NCI-H345 treated with DMSO at 0.1 percent for 48 hours (cell line): ENCODE data around the gene ACER3.
"Not testable (repeated sequence)": the region's sequence is repeated elsewhere in the genome, so short reads cannot be mapped to it uniquely, and the experiment has no call there.

Experiments
- DNase-seq: peaks from one replicate; lab custom pipeline; 2025; ENCODE audit not compliant: unreplicated experiment; lab: John Stamatoyannopoulos, UW

Gene ACER3

DNA sequence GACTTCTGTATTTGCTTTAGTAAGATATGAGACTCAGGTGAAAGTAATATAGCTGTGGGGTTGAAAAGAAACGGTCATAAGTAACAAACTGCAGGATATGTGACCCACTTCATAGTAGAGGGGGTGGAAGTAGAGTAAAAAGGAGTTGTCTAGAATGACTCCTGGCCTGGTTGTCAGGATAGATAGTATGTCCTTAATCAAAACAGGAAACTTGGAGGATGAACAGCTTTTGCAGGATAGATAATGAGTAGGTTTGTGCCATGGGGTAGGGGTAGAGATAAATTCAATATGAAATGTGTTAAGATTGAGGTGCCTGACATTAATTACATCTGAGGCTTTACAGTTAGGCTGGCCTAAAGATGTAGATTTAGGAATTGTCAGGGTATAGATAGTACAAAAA, 126.5 kb downstream of the ACER3 start:
- no peak for DNase-seq

DNA sequence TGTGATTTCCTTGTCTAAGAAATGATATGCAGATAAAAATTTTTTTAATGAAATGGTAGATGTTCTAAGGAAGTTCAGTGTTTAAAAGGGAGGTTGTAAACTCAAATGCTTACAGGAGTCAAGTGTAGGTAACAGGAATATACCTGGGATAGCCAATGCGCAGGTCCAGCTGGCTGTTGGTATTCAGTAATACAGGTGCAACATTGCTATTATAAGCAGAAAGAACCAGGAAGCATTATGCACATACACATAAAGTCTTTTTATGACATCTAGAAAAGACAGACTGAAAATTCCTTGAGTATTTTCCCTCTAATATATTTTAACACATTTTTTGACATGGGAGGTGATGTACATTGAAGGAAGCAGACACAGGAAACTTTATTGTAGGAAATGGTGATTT, 129.9 kb downstream of the ACER3 start:
- no peak for DNase-seq

DNA sequence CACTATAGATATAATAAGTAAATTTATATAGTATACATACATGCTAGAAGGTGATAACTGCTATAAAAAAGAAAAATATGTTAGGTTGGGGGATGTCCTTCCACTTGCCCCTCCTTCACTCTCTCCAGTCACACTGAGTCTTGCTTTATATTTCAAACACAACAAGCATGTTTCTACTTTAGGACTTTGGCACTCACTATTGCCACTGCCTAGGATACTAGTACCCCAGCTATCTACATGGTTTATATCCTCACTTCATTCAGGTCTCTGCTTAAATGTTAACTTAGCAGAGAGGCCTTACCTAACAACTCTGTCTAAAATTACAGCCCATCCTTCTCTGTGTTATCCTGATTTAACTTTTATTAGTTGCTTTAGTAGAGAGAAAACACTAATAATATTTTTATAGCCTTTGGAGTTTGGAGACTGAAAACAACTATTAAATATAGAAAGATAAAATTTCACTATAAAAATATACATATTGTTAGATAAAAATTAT, 134.4 kb downstream of the ACER3 start:
- DNase-seq, result no peak

DNA sequence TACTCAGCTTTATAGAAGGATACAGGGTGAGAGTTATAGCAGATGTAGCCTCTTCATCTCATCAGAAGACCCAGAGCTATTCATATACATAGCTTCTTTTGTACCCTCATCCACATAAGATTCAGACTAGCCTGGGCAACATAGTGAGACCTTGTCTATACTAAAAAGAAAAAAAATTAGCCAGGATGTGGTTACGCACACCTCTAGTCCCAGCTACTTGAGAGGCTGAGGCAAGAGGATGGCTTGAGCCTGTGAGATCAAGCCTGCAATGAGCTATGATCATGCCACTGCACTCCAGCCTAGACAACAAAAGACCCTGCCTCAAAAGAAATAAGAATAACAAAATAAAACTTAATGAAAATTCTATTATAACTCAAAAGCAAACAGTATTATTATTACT, 136.8 kb downstream of the ACER3 start:
- no peak for DNase-seq

DNA sequence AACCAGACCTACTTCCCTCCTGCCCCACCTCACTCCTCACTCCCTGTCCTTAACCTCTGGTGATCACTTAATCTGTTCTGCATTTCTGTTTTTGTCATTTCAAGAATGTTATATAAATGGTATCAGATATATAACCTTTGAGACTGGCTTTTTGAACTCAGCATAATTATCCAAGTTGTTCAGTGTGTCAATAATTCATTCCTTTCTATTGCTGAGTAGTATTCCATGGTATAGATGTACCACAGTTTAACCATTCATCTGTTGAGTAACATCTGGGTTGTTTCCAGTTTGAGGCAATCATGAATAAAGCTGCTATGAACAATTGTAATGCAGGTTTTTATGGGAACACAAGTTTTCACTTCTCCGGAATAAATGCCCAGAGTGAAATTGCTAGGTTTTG, 138.9 kb downstream of the ACER3 start:
- DNase-seq, result no peak

DNA sequence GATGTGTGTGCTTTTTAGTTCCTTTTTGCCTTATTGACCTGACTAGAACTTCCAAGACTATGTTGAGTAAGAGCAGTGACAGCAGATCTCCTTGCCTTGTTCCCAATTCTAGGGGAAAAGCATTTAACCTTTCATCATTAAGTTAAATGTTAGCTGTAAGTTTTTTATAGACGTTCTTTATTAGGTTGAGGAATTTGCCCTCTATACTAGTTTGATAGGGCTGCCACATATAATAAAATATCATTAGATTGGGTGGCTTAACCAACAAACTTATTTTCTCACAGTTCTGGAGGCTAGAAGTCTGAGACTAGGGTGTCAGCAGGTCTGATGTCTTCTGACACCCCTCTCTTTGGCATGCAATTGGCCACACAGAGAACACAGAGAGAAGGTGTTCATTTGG, 140.9 kb downstream of the ACER3 start:
- DNase-seq, result no peak

DNA sequence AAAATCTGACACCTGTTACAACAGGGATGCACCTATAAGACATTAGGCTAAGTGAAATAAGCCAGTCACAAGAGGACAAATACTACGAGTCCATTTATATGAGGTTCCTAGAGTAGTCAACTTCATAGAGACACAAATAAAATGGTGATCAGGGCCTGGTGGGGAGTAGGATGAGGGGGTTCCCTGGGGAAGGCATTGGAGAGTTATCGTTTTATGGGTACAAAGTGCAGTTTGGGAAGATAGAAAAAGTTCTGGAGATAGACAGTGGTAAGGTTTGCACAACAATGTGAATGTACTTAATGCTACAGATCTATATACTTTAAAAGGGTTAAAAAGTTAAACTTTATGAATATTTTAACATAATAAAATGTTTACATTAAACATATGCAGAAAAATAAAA, 142.1 kb downstream of the ACER3 start:
- no peak for DNase-seq

DNA sequence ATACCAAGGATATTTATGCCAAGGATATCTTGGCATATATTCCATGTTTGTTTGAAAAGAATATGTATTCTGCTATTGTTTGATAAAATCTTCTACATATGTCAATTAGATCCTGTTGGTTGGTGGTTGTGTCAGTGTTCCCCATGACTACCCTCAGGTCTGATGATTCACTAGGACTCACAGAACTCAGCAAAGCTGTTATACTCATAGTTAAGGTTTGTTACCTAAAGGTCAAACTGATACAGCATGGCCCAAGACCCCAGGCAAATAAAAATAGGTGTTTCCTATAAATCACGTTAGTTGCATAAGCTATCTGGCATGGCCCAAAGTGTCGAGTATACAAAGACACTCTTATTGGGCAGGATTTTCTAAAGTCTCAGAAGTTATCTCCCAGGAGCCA, 143.2 kb downstream of the ACER3 start:
- no peak for DNase-seq

DNA sequence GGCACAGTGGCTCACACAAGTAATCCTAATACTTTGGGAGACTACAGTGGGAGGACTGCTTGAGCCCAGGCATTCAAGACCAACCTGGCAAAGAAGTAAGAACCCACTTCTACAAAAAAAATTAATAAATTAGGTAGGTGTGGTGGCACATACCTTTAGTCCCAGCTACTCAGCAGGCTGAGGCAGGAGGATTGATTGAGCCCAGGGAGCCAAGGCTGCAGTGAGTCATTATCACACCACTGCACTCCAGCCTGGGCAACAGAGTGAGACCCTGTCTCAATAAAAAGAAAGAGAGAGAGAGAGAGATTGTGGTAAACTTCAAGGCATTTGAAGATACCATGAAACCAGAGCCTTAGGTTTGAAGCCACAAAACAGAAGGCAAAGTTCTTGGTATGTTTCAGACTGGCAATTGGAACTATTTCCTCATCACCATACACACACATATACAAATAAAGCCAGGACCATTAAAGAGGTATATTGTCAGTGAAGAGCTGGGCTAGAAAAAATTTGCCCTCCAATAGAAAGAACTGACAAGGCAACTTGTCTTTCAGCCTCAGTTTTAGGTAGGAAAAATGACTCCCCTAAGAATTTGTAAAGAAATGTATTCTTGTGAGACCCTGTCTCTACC, 148.9 kb downstream of the ACER3 start:
- DNase-seq, result no peak

DNA sequence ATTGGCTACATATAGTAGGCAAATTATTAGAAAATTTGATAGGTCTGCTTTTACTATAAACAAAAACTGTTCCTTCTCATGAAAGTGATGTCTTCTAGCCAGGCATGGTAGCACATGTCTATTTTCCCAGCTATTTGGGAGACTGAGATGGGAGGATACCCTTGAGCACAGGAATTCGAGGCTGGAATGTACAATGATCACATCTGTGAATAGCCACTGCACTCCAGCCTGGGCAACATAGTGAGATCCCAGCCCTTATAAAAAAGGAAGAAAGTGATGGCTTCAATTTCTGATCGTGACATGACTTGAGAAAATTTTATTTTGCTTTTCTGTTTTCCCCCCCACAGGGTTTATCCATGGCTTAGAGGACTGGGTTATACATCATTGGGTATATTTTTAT, 154.0 kb downstream of the ACER3 start:
- no peak for DNase-seq

DNA sequence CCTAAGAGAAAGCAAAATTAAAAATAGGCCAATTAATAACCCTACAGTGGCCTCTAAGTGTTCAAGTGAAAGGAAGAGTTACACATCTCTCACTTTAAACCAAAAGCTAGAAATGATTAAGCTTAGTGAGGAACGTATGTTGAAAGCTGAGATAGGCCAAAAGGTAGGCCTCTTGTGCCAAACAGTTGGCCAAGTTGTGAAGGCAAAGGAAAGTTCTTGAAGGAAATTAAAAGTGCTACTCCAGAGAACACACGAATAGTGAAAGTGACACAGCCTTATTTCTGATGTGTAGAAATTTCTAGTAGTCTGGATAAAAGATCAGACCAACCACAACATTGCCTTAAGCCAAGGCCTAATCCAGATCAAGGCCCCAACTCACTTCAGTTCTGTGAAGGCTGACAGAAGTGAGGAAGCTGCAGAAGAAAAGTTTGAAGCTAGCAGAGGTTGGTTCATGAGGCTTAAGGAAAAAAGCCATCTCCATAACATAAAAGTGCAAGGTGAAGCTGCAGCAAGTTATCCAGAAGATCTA, 157.7 kb downstream of the ACER3 start:
- not testable (repeated sequence) for DNase-seq

DNA sequence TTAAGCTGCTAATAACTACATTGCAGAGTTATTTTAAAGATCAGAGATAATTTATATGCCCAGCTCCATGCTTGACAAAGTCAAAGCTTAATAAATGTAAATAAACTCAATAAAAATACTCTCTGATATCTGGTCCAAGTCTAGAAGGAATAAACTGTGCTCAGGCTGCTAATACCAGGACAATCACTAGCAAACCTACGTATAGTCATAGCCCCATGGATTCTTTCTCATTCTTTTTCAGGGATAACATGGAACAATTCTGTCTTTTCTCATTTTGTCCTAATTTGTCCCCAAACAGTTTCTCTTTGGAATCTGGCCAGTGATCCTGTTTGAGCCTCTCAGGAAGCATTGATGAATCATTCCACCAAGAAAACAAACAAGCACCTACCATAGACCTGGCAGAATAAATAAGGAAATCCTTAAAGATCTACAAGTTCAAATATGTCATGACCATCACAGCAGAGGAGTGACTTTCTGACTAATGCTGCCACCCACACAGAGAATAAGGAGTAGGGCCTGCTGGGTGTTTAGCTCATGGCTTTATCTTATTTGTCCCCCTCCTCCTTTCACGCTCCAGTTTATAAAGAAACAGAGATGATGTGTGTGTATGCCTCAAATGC, 159.4 kb downstream of the ACER3 start:
- no peak for DNase-seq

DNA sequence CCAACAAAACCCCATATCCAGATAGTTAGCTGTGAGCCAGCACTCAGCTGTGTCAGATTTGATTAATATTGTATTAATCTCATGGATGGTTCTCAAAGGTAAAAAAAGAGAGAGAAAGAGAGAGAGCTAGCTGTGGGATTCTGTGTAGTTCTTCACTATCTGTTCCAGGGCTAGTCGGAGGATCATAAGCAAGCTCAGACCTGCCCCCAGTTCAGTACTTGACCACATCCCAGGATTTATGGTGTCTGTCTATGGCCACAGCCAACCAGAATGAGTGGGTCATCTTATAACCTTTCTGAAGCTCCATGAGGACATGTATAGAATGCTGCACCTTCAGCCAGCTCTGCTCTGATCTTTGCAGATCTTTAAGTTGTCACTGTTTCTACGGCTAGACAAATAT, 160.0 kb downstream of the ACER3 start:
- DNase-seq, result no peak

DNA sequence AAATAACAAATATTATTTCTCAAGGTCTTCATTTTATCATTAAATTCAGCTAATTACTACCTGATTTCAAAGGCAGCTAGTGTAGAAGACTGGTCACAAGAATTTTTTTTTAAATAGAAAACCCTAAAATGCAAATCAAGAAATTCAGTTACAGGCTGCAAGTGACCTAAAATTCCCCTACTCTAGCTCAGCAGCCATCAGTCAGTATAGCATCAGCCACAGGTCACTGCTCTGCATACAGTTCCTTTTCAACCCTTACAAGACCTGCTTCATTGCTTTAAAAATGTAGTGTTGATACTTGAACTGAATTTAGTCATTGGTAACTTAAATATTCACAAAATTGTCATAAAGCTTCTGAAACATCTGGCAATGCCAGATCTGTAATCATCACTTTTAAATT, 164.0 kb downstream of the ACER3 start:
- DNase-seq, result no peak

DNA sequence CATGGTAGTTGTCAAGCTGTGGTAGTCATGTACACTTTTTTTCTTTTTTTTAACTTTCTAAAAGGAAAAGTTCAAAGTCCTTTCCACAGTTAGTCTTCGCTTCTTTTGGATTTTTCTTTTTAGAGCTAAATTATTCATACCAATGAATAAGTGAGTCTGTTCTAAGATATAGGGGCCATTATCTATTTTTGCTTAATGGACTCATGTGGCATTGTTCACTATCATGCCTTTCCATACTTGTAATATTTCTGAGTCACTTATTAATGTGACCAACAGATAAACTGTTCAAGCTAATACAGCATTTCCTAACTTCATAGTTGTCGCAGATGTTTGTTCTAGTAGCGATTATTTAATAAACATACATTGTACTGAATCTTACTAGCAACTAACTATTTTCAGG, 165.5 kb downstream of the ACER3 start:
- no peak for DNase-seq

DNA sequence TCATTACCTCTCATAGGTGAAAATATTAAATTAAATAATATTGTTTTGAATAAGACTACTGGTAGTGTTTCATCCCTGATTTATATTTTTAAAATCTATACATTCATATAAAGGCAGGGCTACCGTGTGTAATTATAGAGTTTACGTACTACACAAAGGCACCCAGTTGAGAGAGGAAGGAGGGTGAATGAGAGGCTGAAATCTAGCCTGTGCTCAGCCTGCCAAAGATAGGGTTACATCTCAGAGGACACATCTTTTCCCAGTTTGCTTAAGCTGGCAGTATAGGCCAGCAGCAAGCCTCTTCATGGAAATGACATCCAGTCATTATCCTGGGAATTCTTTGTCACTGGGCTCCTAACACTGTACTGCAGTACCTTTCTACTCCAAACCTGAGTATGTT, 166.0 kb downstream of the ACER3 start:
- DNase-seq, result no peak

DNA sequence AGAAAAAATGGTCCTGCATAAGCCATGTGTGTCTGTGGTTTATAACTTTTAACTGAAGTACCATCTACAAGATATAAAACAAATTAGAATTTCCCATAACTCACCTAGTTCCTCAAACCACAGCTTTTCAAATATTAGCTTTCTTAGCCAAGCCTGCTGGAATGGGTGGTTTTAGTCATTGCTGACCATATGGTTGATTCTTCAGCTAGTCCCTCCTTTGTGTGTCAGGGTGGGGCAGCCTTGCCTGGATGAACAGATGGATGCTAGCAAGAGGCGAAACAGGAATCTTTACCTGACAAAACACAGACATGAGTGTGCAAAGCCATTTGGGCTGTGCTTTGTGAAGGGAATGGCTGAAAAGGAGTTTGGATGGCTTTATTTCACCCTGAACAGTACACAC, 166.6 kb downstream of the ACER3 start:
- DNase-seq, result no peak

DNA sequence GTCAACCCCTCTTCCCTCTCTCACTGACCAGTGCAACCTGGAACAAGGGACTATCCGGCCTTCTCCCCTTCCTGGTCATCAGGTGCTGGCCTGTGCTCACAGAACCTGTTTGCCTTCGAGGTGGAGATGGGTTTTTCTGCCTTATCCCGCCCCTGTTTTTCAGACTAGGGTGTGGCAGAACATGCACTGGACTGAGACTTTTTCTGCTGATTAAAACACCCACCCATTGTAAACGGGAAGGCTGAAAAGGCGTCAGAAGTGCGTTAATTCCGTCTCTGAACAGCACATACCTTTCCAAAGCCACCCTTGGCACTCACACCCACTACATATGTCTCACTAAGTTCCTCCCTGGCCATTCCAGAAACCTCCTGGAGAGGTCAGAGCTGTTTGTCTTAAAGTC, 169.1 kb downstream of the ACER3 start:
- DNase-seq, result no peak

DNA sequence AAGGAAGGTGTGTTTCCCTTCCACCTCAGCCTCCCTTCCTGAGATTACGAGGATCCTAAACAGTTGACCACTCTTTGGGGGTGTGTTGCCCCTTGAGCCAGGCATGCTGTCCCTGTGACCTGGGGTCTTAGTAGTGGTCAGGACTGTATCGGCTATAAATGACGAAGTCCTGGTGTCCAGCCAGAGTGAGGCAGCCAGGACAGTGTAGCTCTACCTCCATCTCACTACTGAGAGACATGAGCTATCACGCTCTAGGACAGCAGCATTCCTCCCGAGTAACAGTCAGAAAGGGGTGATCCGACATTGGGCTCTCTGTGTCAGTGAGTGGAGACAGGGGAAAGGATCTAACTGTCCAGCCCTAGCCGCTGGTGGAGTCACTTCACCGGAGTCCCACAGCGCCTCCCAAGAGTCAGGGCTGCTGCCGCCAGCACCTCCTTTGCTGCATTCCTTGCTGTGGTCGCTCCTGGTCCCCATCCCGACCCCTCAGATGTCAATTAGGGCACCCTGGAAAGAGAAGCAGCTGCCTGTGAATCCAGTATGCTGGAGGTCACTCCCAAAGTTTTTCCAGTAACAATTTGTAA, 170.2 kb downstream of the ACER3 start:
- no peak for DNase-seq

DNA sequence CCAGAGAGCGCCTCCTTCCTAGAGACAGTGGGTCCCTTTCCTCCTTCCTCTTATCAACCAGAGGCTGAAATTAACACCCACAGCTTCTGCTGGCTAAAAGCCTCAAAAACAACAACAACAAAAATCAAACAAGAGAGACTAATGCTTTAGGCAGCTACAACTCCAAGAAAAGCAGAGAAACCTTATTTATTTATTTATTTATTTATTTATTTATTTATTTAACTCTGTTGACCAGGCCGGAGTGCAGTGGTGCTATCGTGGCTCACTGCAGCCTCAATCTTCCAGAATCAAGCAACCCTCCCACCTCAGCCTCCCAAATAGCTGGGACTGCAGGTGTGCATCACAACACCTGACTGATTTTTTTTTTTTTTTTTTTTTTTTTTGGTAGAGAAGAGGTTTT, 170.9 kb downstream of the ACER3 start:
- no peak for DNase-seq

DNA sequence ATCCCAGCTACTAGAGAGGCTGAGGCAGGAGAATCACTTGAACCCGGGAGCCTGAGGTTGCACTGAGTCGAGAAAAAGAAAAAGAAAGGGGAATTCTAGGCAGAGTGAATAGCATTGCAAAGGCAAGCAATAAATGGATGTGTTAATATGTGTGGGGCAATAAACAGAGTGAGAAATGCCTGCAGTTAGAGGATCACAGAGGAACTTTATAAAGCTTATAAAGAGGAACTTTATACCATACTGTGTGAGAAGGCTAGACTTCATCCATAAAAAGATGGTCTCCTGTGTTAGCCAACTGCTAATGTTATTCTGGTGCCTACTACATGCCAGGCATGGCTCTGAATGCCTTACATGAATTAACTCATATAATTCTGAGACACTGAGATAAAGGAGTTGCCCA, 174.3 kb downstream of the ACER3 start:
- no peak for DNase-seq

DNA sequence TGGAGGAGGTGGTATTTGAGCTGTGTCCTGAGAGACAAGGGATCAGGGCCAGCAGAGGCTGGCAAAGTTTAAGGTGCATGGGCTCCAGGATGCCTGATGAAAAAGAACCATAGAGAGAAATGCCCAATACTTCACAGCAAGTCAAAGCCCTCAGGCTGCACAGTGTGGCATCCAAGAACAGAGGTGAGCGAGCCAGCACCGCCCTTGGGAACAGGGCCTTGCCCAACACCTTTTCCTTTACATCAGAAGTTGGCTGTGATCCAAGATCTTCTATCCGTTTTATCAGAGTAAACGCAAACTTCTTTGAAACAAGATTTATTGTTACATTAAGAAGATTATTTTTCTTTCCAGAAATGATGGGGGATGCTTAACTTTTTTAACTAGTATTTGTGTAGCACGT, 174.9 kb downstream of the ACER3 start:
- DNase-seq, result no peak

DNA sequence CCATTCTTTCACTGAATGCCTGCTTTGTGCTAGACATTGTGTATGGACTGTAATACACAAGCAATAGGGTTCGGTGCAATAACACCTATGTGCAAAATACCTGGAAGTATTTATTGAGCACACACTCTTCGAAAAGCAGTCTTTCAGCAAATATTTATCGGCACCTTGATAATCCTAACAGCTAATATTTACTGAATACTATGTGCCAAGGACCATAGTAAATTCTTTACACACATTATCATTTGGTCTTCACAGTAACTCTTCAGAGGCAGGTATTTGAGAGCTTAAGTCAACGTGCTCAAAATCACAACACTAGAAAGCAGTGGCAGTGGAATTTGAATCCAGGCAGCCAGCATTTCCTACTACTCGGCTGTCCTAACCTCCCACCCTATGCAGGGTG, 175.7 kb downstream of the ACER3 start:
- DNase-seq, result no peak
